Spleen (tissue), 7 donors: ENCODE results near the gene OLFML3.

Experiments used
- POLR2A ChIP-seq, 3 donors: fragments of 450-650 bp; IDR thresholded peaks; one replicate each; pipeline ENCODE4 v1.5.1; 2017; ENCODE audit warnings: antibody characterized with exemption in 3 of 3, mild to moderate bottlenecking in 1 of 3
- POLR2AphosphoS5 ChIP-seq, 3 donors: sonication (generic); formaldehyde crosslinking; IDR thresholded peaks; one replicate each; pipeline ENCODE4 v1.5.1; 2017; ENCODE audit warnings: antibody characterized with exemption in 3 of 3
- TF ChIP-seq, protein P1 (sequence below), 11 experiments: fragments of 200-600 bp in 7 of 11; fragments of 450-650 bp in 4 of 11; sonication (generic) in 4 of 11; IDR thresholded peaks in 8 of 11; conservative IDR thresholded peaks in 3 of 11; 1 replicate in 7 of 11; 2 replicates in 4 of 11; pipeline versions ENCODE4 v1.4.0 to v1.8.0; 2016 to 2021; ENCODE audit warnings: antibody characterized with exemption in 11 of 11, inconsistent platforms in 4 of 11, mild to moderate bottlenecking in 1 of 11
- donor health status: DM: no; HTN: no; CAD: no; lungs with moderate emphysema.
- donor health status: DM: no; HTN: no; CAD: no.
- donor health status: DM: no; HTN: no; CAD: no.

DNA sequence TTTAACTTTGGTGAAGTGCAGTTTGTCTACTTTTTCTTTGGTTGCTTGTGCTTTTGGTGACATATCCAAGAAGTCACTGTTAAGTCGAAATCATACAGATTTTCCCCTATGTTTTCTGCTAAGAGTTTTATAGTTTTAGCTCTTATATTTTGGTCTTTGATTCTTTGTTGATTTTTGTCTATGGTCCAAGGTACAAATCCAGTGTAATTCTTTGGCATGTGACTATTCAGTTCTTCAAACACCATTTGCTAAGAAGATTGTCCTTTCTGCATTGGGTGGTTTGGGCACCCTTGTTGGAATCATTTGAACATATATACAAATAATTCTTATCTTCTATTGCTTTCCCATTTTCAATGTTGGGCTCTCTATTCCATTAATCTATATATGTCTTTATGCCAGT, 33.9 kb upstream of the OLFML3 start:
- TF ChIP-seq, protein P1, sequence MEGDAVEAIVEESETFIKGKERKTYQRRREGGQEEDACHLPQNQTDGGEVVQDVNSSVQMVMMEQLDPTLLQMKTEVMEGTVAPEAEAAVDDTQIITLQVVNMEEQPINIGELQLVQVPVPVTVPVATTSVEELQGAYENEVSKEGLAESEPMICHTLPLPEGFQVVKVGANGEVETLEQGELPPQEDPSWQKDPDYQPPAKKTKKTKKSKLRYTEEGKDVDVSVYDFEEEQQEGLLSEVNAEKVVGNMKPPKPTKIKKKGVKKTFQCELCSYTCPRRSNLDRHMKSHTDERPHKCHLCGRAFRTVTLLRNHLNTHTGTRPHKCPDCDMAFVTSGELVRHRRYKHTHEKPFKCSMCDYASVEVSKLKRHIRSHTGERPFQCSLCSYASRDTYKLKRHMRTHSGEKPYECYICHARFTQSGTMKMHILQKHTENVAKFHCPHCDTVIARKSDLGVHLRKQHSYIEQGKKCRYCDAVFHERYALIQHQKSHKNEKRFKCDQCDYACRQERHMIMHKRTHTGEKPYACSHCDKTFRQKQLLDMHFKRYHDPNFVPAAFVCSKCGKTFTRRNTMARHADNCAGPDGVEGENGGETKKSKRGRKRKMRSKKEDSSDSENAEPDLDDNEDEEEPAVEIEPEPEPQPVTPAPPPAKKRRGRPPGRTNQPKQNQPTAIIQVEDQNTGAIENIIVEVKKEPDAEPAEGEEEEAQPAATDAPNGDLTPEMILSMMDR (IDR thresholded peaks at IDR 0.05 in 8 of 11, conservative IDR thresholded peaks at IDR 0.05 in 3 of 11): no peak
- TF ChIP-seq POLR2A (IDR thresholded peaks at IDR 0.05): no peak
- no peak for TF ChIP-seq POLR2AphosphoS5 (IDR thresholded peaks at IDR 0.05)
